GM23338 (cell line): ENCODE results near the gene MINDY4. TPM values are rescaled to one million over a fixed set of nuclear protein-coding genes. Genes with fewer than 3 reads are reported as not detected.

Experiments used
- ATAC-seq: fragments of 200-7000 bp; cut with Tn5 transposase; 3 replicates; pipeline ENCODE4 v1.9.1; 2020
- DNase-seq: peaks from one replicate; pipeline ENCODE4 v3.0.0-alpha.2; 2015; ENCODE audit warnings: low spot score
- H2AFZ ChIP-seq: fragments of 200-600 bp; sonication (generic); 2 replicates; pipeline ENCODE4 v1.8.0; 2016; ENCODE audit warnings: antibody characterized with exemption, mild to moderate bottlenecking, moderate library complexity
- H3F3A ChIP-seq: fragments of 200-600 bp; sonication (generic); replicated peaks from 2 replicates; pipeline ENCODE4 v1.8.0; 2017; ENCODE audit warnings: antibody characterized with exemption, mixed run types, low read depth
- H3K27ac ChIP-seq: fragments of 200-600 bp; sonication (generic); 2 replicates; pipeline ENCODE4 v1.6.1; 2016; ENCODE audit warnings: low read depth
- H3K27me3 ChIP-seq: fragments of 200-600 bp; sonication (generic); 2 replicates; pipeline ENCODE4 v1.8.0; 2016; ENCODE audit warnings: mild to moderate bottlenecking, mixed run types, moderate library complexity; ENCODE audit not compliant: insufficient read depth
- H3K36me3 ChIP-seq: fragments of 200-600 bp; sonication (generic); 2 replicates; pipeline ENCODE4 v1.8.0; 2016; ENCODE audit warnings: mild to moderate bottlenecking; ENCODE audit not compliant: insufficient read depth
- H3K4me1 ChIP-seq: fragments of 200-600 bp; sonication (generic); 2 replicates; pipeline ENCODE4 v1.8.0; 2016; ENCODE audit warnings: mild to moderate bottlenecking, moderate library complexity; ENCODE audit not compliant: insufficient read depth
- H3K4me2 ChIP-seq: fragments of 200-600 bp; sonication (generic); 2 replicates; pipeline ENCODE4 v1.7.1; 2017; ENCODE audit warnings: mixed run types
- H3K4me3 ChIP-seq: fragments of 200-600 bp; sonication (generic); 2 replicates; pipeline ENCODE4 v1.6.1; 2016; ENCODE audit warnings: mixed run types
- H3K79me2 ChIP-seq: fragments of 200-600 bp; sonication (generic); replicated peaks from 2 replicates; pipeline ENCODE4 v1.8.0; 2017; ENCODE audit warnings: mild to moderate bottlenecking; ENCODE audit not compliant: insufficient read depth
- H3K9me2 ChIP-seq: fragments of 200-600 bp; sonication (generic); 2 replicates; pipeline ENCODE4 v1.8.0; 2017; ENCODE audit not compliant: insufficient read depth
- H4K20me1 ChIP-seq: fragments of 200-600 bp; sonication (generic); replicated peaks from 2 replicates; pipeline ENCODE4 v1.8.0; 2017; ENCODE audit warnings: mild to moderate bottlenecking; ENCODE audit not compliant: insufficient read depth
- H3K27ac Mint-ChIP-seq: 2 replicates; pipeline ENCODE4 v1.8.0; 2020; ENCODE audit warnings: inconsistent platforms, mild to moderate bottlenecking, moderate library complexity, mixed read lengths
- H3K27me3 Mint-ChIP-seq: 3 replicates; pipeline ENCODE4 v1.8.0; 2022; ENCODE audit warnings: low read depth, mild to moderate bottlenecking, moderate library complexity, mixed read lengths, inconsistent platforms; ENCODE audit not compliant: insufficient read depth, poor library complexity
- H3K36me3 Mint-ChIP-seq: 3 replicates; pipeline ENCODE4 v1.8.0; 2021; ENCODE audit warnings: low read depth, mild to moderate bottlenecking, inconsistent platforms, moderate library complexity, mixed read lengths
- H3K4me1 Mint-ChIP-seq: 3 replicates; pipeline ENCODE4 v1.8.0; 2020; ENCODE audit warnings: mild to moderate bottlenecking, inconsistent platforms, mixed read lengths
- H3K4me3 Mint-ChIP-seq: 3 replicates; pipeline ENCODE4 v1.8.0; 2021; ENCODE audit warnings: moderate library complexity, mild to moderate bottlenecking, inconsistent platforms, mixed read lengths
- H3K9me3 Mint-ChIP-seq: 3 replicates; pipeline ENCODE4 v1.8.0; 2020; ENCODE audit warnings: moderate library complexity, mild to moderate bottlenecking, inconsistent platforms, mixed read lengths
- CREB1 ChIP-seq: fragments of 250-450 bp; sonication (Bioruptor Pico); IDR thresholded peaks from 2 replicates; pipeline ENCODE4 v1.5.0; 2020; ENCODE audit warnings: low read depth, mild to moderate bottlenecking, moderate library complexity
- EZH2 ChIP-seq: fragments of 200-600 bp; sonication (generic); IDR thresholded peaks from one replicate; pipeline ENCODE4 v1.8.0; 2017; ENCODE audit warnings: antibody characterized with exemption, mild to moderate bottlenecking, low read depth; ENCODE audit not compliant: unreplicated experiment
- JUNB ChIP-seq: IDR thresholded peaks from one replicate; pipeline ENCODE4 v1.6.1; 2016; ENCODE audit warnings: antibody characterized with exemption; ENCODE audit not compliant: unreplicated experiment
- NANOG ChIP-seq: IDR thresholded peaks from 2 replicates; pipeline ENCODE4 v1.6.1; 2016; ENCODE audit warnings: antibody characterized with exemption, borderline replicate concordance
- POLR2AphosphoS5 ChIP-seq: IDR thresholded peaks from 2 replicates; pipeline ENCODE4 v1.6.1; 2016; ENCODE audit warnings: antibody characterized with exemption, low read depth
- polyA plus RNA-seq: library from polyadenylated mRNA; unstranded; fragments of >200 nt; fragmentation: Nextera tagmentation; extraction: Ambion mirVana; gene quantifications from 2 replicates; pipeline ENCODE4 v1.2.1, GENCODE V29; 2016
- total RNA-seq: library from RNA; depleted of rRNA; stranded (reverse); fragments of >200 nt; shearing (Covaris generic); gene quantifications from 2 replicates; pipeline ENCODE4 v1.2.3, GENCODE V29; 2014
- TF ChIP-seq, protein P1 (sequence below), 2 experiments: fragments of 200-600 bp in 1 of 2; sonication (generic) in 1 of 2; conservative IDR thresholded peaks; 2 replicates each; pipeline versions ENCODE4 v1.5.1 to v1.6.1; 2016 to 2017; ENCODE audit warnings: antibody characterized with exemption in 2 of 2, low read depth in 2 of 2, mild to moderate bottlenecking in 2 of 2, moderate library complexity in 1 of 2
- TF ChIP-seq, protein P2 (sequence below): IDR thresholded peaks from 2 replicates; pipeline ENCODE4 v1.6.1; 2016; ENCODE audit warnings: antibody characterized with exemption
- TF ChIP-seq, protein P3 (sequence below): IDR thresholded peaks from one replicate; pipeline ENCODE4 v1.6.1; 2018; ENCODE audit warnings: antibody characterized with exemption; ENCODE audit not compliant: unreplicated experiment

Gene MINDY4
- total and polyA plus RNA-seq, 2 experiments from 2014 or later: 1.7 to 4.4 TPM

DNA sequence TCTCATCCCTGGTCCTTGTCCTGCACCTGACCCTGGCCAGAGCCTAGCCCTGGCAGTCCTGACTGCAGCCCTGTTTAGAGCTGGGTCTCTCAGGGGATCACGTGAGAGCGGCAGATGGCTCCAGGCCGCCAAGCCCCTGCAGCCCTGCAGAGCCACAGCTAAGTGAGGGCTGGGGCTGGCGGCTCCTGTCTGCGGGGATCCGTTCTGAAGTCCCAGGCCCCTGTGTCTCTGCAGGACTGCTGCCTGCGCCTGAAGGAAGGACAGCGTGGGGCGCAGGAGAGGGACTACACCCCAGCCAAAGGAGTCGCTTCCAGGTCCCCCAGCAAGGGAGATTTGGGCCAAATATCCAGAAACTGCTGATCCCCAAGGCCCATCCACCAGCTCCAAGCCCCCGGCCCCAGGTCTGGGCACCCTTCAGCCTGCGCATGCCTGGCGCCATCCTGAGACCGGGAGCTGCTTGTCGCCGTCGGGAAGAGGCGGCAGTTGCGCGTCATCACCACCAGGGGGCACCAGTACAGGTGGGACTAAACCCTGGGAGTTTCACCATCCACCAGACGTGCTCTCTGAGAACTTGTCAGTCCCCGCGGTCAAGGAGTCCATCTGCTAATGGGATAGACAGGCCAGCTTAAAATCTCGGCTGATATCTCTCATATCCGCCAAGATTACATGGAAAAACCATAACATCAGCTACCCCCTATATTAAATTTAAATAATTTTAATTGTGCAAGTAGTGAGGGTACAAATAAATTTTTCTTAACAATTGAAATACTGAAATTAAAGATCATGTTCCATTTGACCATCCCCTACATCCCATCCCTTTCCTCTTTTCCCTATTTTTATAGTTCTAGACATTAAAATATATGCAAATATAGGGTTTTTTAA is 167.5 kb downstream of the MINDY4 start:
- peak overlapping the region; percentile 61; the same call in 2 of the 3 replicates for H3K4me3 Mint-ChIP-seq
- ATAC-seq: peak; percentile 95
- no peak overlapping the region for H3K27ac Mint-ChIP-seq
- no peak for TF ChIP-seq JUNB
- TF ChIP-seq EZH2: no peak
- peak; percentile 21; the same call in 1 of the 2 replicates for TF ChIP-seq POLR2AphosphoS5
- TF ChIP-seq, protein P1, sequence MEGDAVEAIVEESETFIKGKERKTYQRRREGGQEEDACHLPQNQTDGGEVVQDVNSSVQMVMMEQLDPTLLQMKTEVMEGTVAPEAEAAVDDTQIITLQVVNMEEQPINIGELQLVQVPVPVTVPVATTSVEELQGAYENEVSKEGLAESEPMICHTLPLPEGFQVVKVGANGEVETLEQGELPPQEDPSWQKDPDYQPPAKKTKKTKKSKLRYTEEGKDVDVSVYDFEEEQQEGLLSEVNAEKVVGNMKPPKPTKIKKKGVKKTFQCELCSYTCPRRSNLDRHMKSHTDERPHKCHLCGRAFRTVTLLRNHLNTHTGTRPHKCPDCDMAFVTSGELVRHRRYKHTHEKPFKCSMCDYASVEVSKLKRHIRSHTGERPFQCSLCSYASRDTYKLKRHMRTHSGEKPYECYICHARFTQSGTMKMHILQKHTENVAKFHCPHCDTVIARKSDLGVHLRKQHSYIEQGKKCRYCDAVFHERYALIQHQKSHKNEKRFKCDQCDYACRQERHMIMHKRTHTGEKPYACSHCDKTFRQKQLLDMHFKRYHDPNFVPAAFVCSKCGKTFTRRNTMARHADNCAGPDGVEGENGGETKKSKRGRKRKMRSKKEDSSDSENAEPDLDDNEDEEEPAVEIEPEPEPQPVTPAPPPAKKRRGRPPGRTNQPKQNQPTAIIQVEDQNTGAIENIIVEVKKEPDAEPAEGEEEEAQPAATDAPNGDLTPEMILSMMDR (conservative IDR thresholded peaks at IDR 0.05; ENCODE audit: low read depth in 2 of 2): peak; percentile 86 to 97
- peak; percentile 90 for TF ChIP-seq CREB1 (CRISPR knock-in tag)
- Histone ChIP-seq H3K27ac (no peak overlapping the region), H3K4me2 (peak overlapping the region; percentile 80), H3K36me3 (no peaks in the 10 kb centered on the region), H3K4me1 (peaks cover 6% of the 10 kb centered on the region; the same call in 1 of the 2 replicates), H3K9me2 (no peaks in the 10 kb centered on the region), H3K4me3 (peak overlapping the region; percentile 52), H2AFZ (peak overlapping the region; percentile 96), H3K27me3 (no peaks in the 10 kb centered on the region), H3F3A (no peaks in the 10 kb centered on the region), H3K79me2 (no peaks in the 10 kb centered on the region), H4K20me1 (no peaks in the 10 kb centered on the region)
- H3K36me3 Mint-ChIP-seq: no peaks in the 10 kb centered on the region
- peaks cover 5% of the 10 kb centered on the region; the same call in 2 of the 3 replicates for H3K4me1 Mint-ChIP-seq
- H3K27me3 Mint-ChIP-seq: peaks cover 6% of the 10 kb centered on the region
- peak; percentile 93 for DNase-seq
- H3K9me3 Mint-ChIP-seq: no peaks in the 10 kb centered on the region

DNA sequence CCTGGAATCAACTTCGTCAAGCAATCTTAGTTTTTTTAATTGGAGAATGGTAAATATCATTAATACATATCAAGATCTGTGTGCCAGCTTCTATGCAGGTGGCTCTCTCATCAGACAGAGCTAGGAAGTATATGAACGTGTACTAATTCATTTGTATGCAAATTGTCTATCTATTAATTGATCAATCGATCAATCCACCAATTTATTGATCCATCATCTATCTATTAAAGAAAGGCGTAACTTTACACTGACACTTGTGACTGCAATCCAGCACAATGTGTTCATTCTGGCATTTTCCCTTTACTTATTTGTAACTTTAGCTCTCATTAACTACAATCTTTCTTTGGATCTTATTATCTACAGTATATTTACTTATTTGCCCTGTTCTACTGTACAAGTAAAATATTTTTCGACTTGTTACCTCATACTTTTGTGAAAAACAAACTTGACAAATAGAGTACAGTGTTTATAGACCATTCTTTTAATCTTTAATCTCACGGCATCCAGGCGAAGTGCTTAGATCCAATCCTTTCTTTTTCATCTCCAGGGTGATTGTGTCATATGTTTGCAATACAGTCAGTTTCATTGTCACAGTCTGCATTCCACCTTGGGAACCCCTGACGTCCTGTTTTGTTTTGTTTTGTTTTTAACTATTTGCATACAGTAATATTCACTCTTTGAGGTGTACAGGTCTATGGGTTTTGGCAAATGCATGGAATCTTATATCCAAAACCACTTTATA is 170.5 kb downstream of the MINDY4 start:
- no peak for ATAC-seq
- H3K4me3 Mint-ChIP-seq: no peak overlapping the region
- TF ChIP-seq, protein P2, sequence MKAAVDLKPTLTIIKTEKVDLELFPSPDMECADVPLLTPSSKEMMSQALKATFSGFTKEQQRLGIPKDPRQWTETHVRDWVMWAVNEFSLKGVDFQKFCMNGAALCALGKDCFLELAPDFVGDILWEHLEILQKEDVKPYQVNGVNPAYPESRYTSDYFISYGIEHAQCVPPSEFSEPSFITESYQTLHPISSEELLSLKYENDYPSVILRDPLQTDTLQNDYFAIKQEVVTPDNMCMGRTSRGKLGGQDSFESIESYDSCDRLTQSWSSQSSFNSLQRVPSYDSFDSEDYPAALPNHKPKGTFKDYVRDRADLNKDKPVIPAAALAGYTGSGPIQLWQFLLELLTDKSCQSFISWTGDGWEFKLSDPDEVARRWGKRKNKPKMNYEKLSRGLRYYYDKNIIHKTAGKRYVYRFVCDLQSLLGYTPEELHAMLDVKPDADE: no peak
- TF ChIP-seq JUNB: no peak
- no peak for TF ChIP-seq POLR2AphosphoS5
- TF ChIP-seq NANOG: no peak
- TF ChIP-seq, protein P3, sequence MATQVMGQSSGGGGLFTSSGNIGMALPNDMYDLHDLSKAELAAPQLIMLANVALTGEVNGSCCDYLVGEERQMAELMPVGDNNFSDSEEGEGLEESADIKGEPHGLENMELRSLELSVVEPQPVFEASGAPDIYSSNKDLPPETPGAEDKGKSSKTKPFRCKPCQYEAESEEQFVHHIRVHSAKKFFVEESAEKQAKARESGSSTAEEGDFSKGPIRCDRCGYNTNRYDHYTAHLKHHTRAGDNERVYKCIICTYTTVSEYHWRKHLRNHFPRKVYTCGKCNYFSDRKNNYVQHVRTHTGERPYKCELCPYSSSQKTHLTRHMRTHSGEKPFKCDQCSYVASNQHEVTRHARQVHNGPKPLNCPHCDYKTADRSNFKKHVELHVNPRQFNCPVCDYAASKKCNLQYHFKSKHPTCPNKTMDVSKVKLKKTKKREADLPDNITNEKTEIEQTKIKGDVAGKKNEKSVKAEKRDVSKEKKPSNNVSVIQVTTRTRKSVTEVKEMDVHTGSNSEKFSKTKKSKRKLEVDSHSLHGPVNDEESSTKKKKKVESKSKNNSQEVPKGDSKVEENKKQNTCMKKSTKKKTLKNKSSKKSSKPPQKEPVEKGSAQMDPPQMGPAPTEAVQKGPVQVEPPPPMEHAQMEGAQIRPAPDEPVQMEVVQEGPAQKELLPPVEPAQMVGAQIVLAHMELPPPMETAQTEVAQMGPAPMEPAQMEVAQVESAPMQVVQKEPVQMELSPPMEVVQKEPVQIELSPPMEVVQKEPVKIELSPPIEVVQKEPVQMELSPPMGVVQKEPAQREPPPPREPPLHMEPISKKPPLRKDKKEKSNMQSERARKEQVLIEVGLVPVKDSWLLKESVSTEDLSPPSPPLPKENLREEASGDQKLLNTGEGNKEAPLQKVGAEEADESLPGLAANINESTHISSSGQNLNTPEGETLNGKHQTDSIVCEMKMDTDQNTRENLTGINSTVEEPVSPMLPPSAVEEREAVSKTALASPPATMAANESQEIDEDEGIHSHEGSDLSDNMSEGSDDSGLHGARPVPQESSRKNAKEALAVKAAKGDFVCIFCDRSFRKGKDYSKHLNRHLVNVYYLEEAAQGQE: no peak

More for the DNA sequence above, 170.5 kb downstream of the MINDY4 start:
- Mint-ChIP-seq H3K27me3 (peaks cover 2% of the 10 kb centered on the region), H3K36me3 (no peaks in the 10 kb centered on the region), H3K9me3 (peaks cover 5% of the 10 kb centered on the region; the same call in 2 of the 3 replicates), H3K4me1 (no peaks in the 10 kb centered on the region; the same call in 2 of the 3 replicates), H3K27ac (no peak overlapping the region)
- Histone ChIP-seq H3K79me2 (no peaks in the 10 kb centered on the region), H3K4me2 (no peak overlapping the region), H3K27me3 (no peaks in the 10 kb centered on the region), H3F3A (no peaks in the 10 kb centered on the region), H3K4me3 (no peak overlapping the region), H4K20me1 (no peaks in the 10 kb centered on the region), H3K4me1 (no peaks in the 10 kb centered on the region; the same call in 1 of the 2 replicates), H2AFZ (no peak overlapping the region), H3K36me3 (no peaks in the 10 kb centered on the region), H3K27ac (no peak overlapping the region), H3K9me2 (no peaks in the 10 kb centered on the region)
- no peak for DNase-seq
